B cell (primary cell): Measurements from ENCODE around the gene RGS11.

ENCODE experiments used
- CTCF ChIP-seq: fragments of 200-600 bp; IDR thresholded peaks from one replicate; pipeline ENCODE4 v1.8.0; 2022; ENCODE audit warnings: antibody characterized with exemption, mild to moderate bottlenecking
- EZH2 ChIP-seq: IDR thresholded peaks from 2 replicates; pipeline ENCODE4 v1.6.1; 2012; ENCODE audit warnings: borderline replicate concordance, low read depth, mild to moderate bottlenecking, moderate library complexity, low read length; ENCODE audit not compliant: insufficient read depth, poor library complexity, severe bottlenecking

GRCh38 chr16:245105-245504, 30.6 kb downstream of the RGS11 start:
- TF ChIP-seq CTCF (no peak), EZH2 (no peak)
